Activated CD8-positive, alpha-beta memory T cell treated with anti-CD3 and anti-CD28 coated beads, Interleukin-2, amount 10 ng/mL, durations not matched to agents 7 days and 5 days (primary cell): ENCODE data around the gene LYZL1. TPM values are rescaled to one million over a fixed set of nuclear protein-coding genes. Genes with fewer than 3 reads are reported as not detected.
"Not testable (repeated sequence)": the region's sequence is repeated elsewhere in the genome, so short reads cannot be mapped to it uniquely, and the experiment has no call there.

Experiments
- ATAC-seq: fragments of 150-1000 bp; cut with Tn5 transposase; one replicate; pipeline ENCODE4 v1.10.0; 2021; ENCODE audit warnings: moderate library complexity
- CTCF ChIA-PET: fragments of 350-600 bp; sonication (Branson Sonifier 250); formaldehyde crosslinking; loops from one replicate; lab custom pipeline; 2021; ENCODE audit warnings: antibody characterized with exemption; lab: Charles Lee
- DNase-seq: peaks from one replicate; pipeline ENCODE4 v3.0.0-alpha.2; 2020
- H3K27ac Mint-ChIP-seq: one replicate; pipeline ENCODE4 v1.8.0; 2021; ENCODE audit warnings: mild to moderate bottlenecking, mixed read lengths
- H3K27me3 Mint-ChIP-seq: one replicate; pipeline ENCODE4 v1.8.0; 2021; ENCODE audit warnings: mixed read lengths
- H3K36me3 Mint-ChIP-seq: one replicate; pipeline ENCODE4 v1.8.0; 2021; ENCODE audit warnings: mild to moderate bottlenecking, mixed read lengths
- H3K4me1 Mint-ChIP-seq: one replicate; pipeline ENCODE4 v1.8.0; 2021; ENCODE audit warnings: mixed read lengths
- H3K4me3 Mint-ChIP-seq: one replicate; pipeline ENCODE4 v1.8.0; 2021; ENCODE audit warnings: mild to moderate bottlenecking, moderate library complexity, mixed read lengths
- H3K9me3 Mint-ChIP-seq: one replicate; pipeline ENCODE4 v1.8.0; 2022; ENCODE audit warnings: low read depth, mixed read lengths
- total RNA-seq, 2 experiments: library from RNA; stranded (reverse); gene quantifications; one replicate each; pipeline ENCODE4 v1.2.3, GENCODE V29; 2021

The LYZL1 gene
- total RNA-seq, result not detected

- peaks cover 13% of the 10 kb centered on the region for H3K27me3 Mint-ChIP-seq
- H3K36me3 Mint-ChIP-seq, CTCF ChIA-PET, H3K4me3 Mint-ChIP-seq, ATAC-seq, H3K4me1 Mint-ChIP-seq, H3K9me3 Mint-ChIP-seq, H3K27ac Mint-ChIP-seq, DNase-seq: not testable (repeated sequence)
Measured at GRCh38 chr10:29288906-29289305, at the start of gene LYZL1. Gene LYZL1, plus strand, starts transcription at chr10:29289070. Its CDS starts 2,798 bp downstream, at chr10:29291868.

- ATAC-seq (no peak), DNase-seq (no peak)
- no peaks in the 10 kb centered on the region for H3K36me3 Mint-ChIP-seq
- CTCF ChIA-PET, result no interaction called here
- no peak overlapping the region for H3K4me3 Mint-ChIP-seq
- H3K4me1 Mint-ChIP-seq, result no peaks in the 10 kb centered on the region
- H3K27ac Mint-ChIP-seq, result no peak overlapping the region
- H3K27me3 Mint-ChIP-seq, result no peaks in the 10 kb centered on the region
- no peaks in the 10 kb centered on the region for H3K9me3 Mint-ChIP-seq
Measured at GRCh38 chr10:29239569-29240472, 49.0 kb upstream of the LYZL1 start.

DNA sequence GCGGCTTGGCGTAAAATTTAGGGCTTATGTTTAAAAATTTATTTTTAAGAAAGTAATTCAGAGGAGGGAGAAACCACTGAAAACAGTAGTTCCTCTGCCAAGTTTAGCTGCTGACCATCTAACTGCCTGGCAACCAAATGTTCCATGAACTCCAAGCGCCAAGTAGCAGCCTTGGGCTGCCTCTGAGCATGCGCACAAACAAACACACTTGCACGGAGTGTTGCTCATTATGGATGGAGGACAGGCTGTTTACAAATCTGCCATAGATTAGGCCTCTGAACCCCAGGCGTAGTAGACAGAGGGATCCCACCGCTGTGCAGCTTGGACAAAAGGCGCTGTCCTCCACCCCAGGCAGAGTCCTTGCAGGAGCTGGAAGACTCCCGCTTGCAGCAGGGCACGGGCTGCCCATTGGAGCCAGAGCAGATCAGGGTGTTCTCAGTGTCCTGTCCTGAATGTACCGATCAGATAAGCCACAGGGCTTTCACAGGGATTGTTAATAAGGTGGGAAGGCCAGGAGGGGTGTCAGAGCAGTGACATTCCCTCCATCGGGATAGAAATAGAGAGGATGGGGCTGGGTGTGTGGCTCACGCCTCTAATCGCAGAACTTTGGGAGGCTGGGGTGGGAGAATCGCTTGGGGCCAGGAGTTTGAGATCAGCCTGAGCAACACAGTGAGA is 47.7 kb upstream of the LYZL1 start:
- no peaks in the 10 kb centered on the region for H3K4me1 Mint-ChIP-seq
- CTCF ChIA-PET, result no interaction called here
- H3K9me3 Mint-ChIP-seq, result no peaks in the 10 kb centered on the region
- ATAC-seq (no peak), DNase-seq (no peak)
- H3K27me3 Mint-ChIP-seq, result no peaks in the 10 kb centered on the region
- no peak overlapping the region for H3K4me3 Mint-ChIP-seq
- no peak overlapping the region for H3K27ac Mint-ChIP-seq
- no peaks in the 10 kb centered on the region for H3K36me3 Mint-ChIP-seq

GRCh38 chr10:29241925-29242324 is 46.9 kb upstream of the LYZL1 start:
- Mint-ChIP-seq H3K9me3 (no peaks in the 10 kb centered on the region), H3K27ac (no peak overlapping the region), H3K36me3 (no peaks in the 10 kb centered on the region), H3K27me3 (no peaks in the 10 kb centered on the region), H3K4me3 (no peak overlapping the region), H3K4me1 (no peaks in the 10 kb centered on the region)
- CTCF ChIA-PET, result no interaction called here
- ATAC-seq, result no peak
- no peak for DNase-seq

DNA sequence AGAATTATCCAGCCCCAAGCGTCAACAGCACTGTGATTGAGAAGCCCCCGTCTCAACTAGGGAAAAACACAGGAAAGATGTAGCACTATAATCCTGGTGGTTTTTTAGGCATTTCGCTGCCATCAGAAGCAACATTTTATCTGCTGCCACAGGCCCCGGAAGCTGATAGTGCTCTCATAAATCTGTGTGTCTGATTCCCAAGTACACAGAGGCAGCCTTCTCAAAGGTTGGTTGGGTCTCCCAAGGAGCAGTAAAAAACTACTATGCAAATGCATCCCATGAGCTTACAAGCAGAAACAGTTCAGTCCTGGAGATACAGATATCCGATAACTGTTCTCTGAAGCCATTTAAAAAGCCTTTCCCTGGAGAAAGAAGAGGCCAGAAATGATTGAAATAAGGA is 45.8 kb upstream of the LYZL1 start:
- H3K27me3 Mint-ChIP-seq, result no peaks in the 10 kb centered on the region

DNA sequence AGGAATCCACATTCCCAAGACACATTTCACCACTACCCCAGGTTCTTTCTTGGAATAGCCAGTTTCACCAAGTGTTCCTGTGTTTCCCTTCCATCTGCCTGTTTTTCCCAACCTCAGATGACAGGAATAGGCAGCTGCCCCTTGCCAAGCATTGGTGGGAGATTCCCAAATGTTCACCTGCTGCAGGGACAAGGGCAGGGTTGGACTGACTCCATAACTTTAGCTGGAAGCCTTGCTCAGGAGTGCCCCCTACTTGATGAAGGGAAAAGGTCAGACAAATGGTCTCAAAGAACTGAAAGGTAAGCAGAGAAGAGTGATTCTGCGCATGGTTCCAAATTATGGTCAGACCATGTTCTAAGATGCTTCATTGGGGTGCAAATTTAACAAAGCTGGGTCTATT is 45.1 kb upstream of the LYZL1 start:
- DNase-seq (no peak), ATAC-seq (no peak)
- no peaks in the 10 kb centered on the region for H3K27me3 Mint-ChIP-seq
- no peak overlapping the region for H3K4me3 Mint-ChIP-seq
- no peaks in the 10 kb centered on the region for H3K36me3 Mint-ChIP-seq
- no peak overlapping the region for H3K27ac Mint-ChIP-seq
- CTCF ChIA-PET, result no interaction called here
- no peaks in the 10 kb centered on the region for H3K9me3 Mint-ChIP-seq
- no peaks in the 10 kb centered on the region for H3K4me1 Mint-ChIP-seq

More for the DNA sequence above, 45.8 kb upstream of the LYZL1 start:
- DNase-seq (no peak), ATAC-seq (no peak)
- Mint-ChIP-seq H3K4me3 (no peak overlapping the region), H3K36me3 (no peaks in the 10 kb centered on the region), H3K9me3 (no peaks in the 10 kb centered on the region), H3K27ac (no peak overlapping the region), H3K4me1 (no peaks in the 10 kb centered on the region)
- CTCF ChIA-PET, result interaction anchor here (0.7 kb wide), 1 partner anchor 101 kb away, joined by 3 read pairs; no protein-coding TSS in a partner anchor

GRCh38 chr10:29244978-29245377 is 43.9 kb upstream of the LYZL1 start:
- Mint-ChIP-seq H3K27me3 (no peaks in the 10 kb centered on the region), H3K27ac (no peak overlapping the region), H3K36me3 (no peaks in the 10 kb centered on the region), H3K4me1 (no peaks in the 10 kb centered on the region), H3K9me3 (no peaks in the 10 kb centered on the region), H3K4me3 (no peak overlapping the region)
- DNase-seq (no peak), ATAC-seq (no peak)
- CTCF ChIA-PET, result no interaction called here

DNA sequence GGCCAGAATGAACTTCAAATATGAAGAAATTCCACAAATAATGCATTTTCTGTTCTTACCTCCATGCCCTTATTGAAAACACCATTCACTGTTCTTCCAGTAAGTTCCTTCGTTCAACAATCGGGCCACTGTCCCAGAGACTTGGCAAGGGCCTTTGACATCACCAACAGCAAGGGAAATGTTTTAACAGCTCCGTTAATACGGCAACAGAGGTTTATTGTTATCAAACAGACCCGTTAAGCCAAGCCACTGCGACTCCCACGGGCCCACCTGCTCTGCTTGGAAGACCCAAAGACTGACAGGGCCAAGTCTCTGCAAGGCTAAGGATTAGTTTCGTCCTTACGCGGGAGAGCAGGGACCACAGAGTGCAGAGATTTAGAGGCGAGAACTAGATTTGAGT is 43.4 kb upstream of the LYZL1 start:
- no peak overlapping the region for H3K27ac Mint-ChIP-seq
- no peaks in the 10 kb centered on the region for H3K9me3 Mint-ChIP-seq
- ATAC-seq, result no peak
- no peak overlapping the region for H3K4me3 Mint-ChIP-seq
- H3K4me1 Mint-ChIP-seq, result no peaks in the 10 kb centered on the region
- CTCF ChIA-PET, result no interaction called here
- DNase-seq, result no peak
- no peaks in the 10 kb centered on the region for H3K36me3 Mint-ChIP-seq
- H3K27me3 Mint-ChIP-seq, result no peaks in the 10 kb centered on the region

DNA sequence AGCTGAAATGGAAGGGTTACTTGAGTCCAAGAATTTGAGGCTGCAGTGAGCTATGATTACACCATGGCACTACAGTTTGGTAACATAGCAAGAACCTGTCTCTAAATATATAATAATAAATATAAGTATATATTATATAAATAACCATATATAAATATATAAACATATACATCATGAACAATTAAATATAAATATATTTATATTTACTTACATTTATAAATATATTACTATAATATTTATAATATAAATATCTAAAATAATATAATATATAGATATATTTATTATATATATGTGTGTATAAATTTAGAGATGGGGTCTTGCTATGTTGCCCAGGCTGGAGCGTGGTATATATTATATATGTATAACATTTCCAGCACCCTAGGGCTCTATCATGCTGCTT is 42.4 kb upstream of the LYZL1 start:
- Mint-ChIP-seq H3K36me3 (no peaks in the 10 kb centered on the region), H3K9me3 (no peaks in the 10 kb centered on the region), H3K27me3 (no peaks in the 10 kb centered on the region), H3K4me3 (no peak overlapping the region), H3K4me1 (no peaks in the 10 kb centered on the region), H3K27ac (no peak overlapping the region)
- no peak for DNase-seq
- ATAC-seq, result no peak
- CTCF ChIA-PET, result no interaction called here

DNA sequence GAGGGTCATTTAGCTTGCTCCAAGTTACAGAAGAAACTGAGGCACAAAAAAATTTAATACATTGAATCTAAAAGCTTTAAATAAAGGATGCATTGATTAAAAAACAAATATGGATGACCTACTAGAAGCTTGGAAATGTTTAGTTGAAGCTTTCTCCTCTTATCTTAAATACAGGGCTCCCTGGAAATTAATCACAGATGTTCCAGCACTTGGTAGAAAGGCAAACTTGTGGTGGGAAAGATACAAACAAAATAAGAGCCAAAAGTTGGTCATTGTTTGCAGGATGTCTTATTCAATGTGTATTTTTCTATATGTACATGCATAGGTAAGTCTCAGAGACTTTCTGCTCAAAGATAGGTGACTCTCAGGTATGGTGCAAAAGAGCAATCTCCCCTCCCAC is 40.7 kb upstream of the LYZL1 start:
- CTCF ChIA-PET, result no interaction called here

DNA sequence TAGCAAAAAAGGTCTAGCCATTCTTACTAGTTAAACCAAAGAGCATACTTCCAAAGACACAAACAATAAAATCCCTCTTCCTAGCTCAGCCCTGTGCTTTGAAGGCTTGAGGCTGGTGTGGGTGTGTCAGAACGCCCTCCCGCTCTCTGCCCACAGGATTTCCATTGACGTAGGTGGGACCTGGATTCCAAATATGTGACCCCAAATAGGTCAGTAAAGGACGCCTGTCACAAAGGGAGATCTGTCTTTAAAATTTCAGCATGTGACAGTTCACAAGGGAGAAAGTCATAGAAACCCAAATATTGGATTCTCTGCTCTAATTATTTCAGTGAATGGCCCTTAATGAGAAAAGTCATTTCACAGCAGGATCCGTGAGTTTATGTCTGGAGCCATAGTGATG is 39.9 kb upstream of the LYZL1 start:
- H3K27me3 Mint-ChIP-seq, result no peaks in the 10 kb centered on the region
- no peak overlapping the region for H3K27ac Mint-ChIP-seq
- H3K9me3 Mint-ChIP-seq, result no peaks in the 10 kb centered on the region
- CTCF ChIA-PET, result no interaction called here
- DNase-seq (no peak), ATAC-seq (no peak)
- H3K4me3 Mint-ChIP-seq, result no peak overlapping the region
- H3K36me3 Mint-ChIP-seq, result no peaks in the 10 kb centered on the region
- H3K4me1 Mint-ChIP-seq, result no peaks in the 10 kb centered on the region

More for the DNA sequence above, 40.7 kb upstream of the LYZL1 start:
- Mint-ChIP-seq H3K27me3 (no peaks in the 10 kb centered on the region), H3K36me3 (no peaks in the 10 kb centered on the region), H3K27ac (no peak overlapping the region), H3K9me3 (no peaks in the 10 kb centered on the region), H3K4me1 (no peaks in the 10 kb centered on the region), H3K4me3 (no peak overlapping the region)
- ATAC-seq (no peak), DNase-seq (no peak)

GRCh38 chr10:29250066-29250465 is 38.8 kb upstream of the LYZL1 start:
- peaks cover 3% of the 10 kb centered on the region for H3K27me3 Mint-ChIP-seq
- H3K36me3 Mint-ChIP-seq, result no peaks in the 10 kb centered on the region
- CTCF ChIA-PET, result no interaction called here
- no peak for ATAC-seq
- no peak overlapping the region for H3K27ac Mint-ChIP-seq
- H3K4me1 Mint-ChIP-seq, result no peaks in the 10 kb centered on the region
- H3K9me3 Mint-ChIP-seq, result no peaks in the 10 kb centered on the region
- H3K4me3 Mint-ChIP-seq, result no peak overlapping the region
- DNase-seq, result no peak

GRCh38 chr10:29252811-29253689 is 35.8 kb upstream of the LYZL1 start:
- no peak overlapping the region for H3K4me3 Mint-ChIP-seq
- no peaks in the 10 kb centered on the region for H3K9me3 Mint-ChIP-seq
- no peaks in the 10 kb centered on the region for H3K4me1 Mint-ChIP-seq
- ATAC-seq, result no peak
- CTCF ChIA-PET, result no interaction called here
- peaks cover 10% of the 10 kb centered on the region for H3K27me3 Mint-ChIP-seq
- no peaks in the 10 kb centered on the region for H3K36me3 Mint-ChIP-seq
- no peak for DNase-seq
- H3K27ac Mint-ChIP-seq, result no peak overlapping the region
